ENCODE results near the gene TIMELESS. TPM values are rescaled to one million over a fixed set of nuclear protein-coding genes. Genes with fewer than 3 reads are reported as not detected.

TIMELESS gene
- polyA plus RNA-seq, 2 of the 4 experiments (the other 2 are of a cell fraction), result 17.6 to 60.1 TPM

DNA sequence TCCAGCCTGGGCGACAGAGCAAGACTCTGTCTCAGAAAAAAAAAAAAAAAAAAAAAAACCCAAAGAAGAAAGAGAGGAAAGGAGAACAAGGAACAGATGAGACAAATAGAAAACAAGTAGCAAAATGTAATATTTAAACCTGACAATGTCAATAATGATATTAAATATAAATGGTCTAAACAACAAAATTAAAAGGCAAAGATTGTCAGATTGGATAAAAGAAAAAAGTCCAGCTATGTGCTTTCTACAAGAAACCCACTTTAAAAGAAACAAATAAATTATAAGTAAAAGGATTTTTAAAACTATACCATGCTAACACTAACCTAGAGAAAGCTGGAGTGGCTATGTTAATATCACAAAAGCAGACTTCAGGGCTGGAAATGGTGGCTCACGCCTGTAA, 56.9 kb downstream of the TIMELESS start:
- FAIRE-seq, result no peak

DNA sequence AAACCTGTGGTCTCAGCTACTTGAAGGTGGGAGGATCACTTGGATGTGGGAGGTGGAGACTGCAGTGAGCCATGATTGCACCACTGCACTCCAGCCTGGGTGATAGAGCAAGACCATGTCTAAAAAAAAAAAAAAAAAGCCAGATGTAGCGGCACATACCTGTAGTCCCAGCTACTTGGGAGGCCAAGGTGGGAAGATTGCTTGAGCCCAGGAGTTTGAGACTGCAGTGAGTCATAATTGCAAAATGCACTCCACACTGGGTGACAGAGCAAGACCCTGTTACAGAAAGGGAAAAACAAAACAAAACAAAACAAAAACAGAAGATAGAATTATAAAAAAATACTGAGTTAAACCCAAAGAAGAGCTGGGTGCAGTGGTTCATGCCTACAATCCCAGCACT, 57.5 kb downstream of the TIMELESS start:
- TF ChIP-seq FOSL2 (IDR thresholded peaks at IDR 0.05), result no peak
- no peak for TF ChIP-seq FOSL2 (CRISPR knock-in tag; IDR thresholded peaks at IDR 0.05)
- TF ChIP-seq EHF (CRISPR knock-in tag; IDR thresholded peaks at IDR 0.05), result no peak
- TF ChIP-seq KDM1A (IDR thresholded peaks at IDR 0.05; ENCODE audit: low read depth), result no peak
- TF ChIP-seq ZFP36 (IDR thresholded peaks at IDR 0.05; ENCODE audit: borderline replicate concordance, partially characterized antibody), result no peak
- no peak for TF ChIP-seq TFCP2L1 (CRISPR knock-in tag; IDR thresholded peaks at IDR 0.05)
- ATAC-seq (no peak), DNase-seq (ENCODE audit: low read depth in 1 of 2, low spot score in 1 of 2) (no peak), FAIRE-seq (no peak)
- no peak overlapping the region for H3K4me3 ChIP-seq
- peaks cover 9% of the 10 kb centered on the region; the same call in 2 of the 3 replicates for H3K9me3 ChIP-seq
- no peak overlapping the region for H3K27ac ChIP-seq
- H3K4me2 ChIP-seq, result no peak overlapping the region
- ChIA-PET CTCF (interaction anchor here (0.8 to 1.3 kb wide), 2 partner anchors 9 to 91 kb away, joined by 3 to 4 read pairs; no protein-coding TSS in a partner anchor), POLR2A (no interaction called here)
- 93% methylated on average over 1 of the region's 1 CpG for whole genome bisulfite sequencing (ENCODE audit: missing lambda C conversion rate)
- H3K4me1 ChIP-seq, result no peaks in the 10 kb centered on the region

More for the DNA sequence above, 56.9 kb downstream of the TIMELESS start:
- Histone ChIP-seq H3K4me1 (no peaks in the 10 kb centered on the region), H3K9me3 (peaks cover 9% of the 10 kb centered on the region; the same call in 2 of the 3 replicates), H3K4me2 (no peak overlapping the region), H3K27ac (no peak overlapping the region), H3K4me3 (no peak overlapping the region)
- 63% methylated on average over 2 of the region's 2 CpGs for WGBS (ENCODE audit: missing lambda C conversion rate)
- ChIA-PET POLR2A (no interaction called here), CTCF (interaction anchor here (0.8 to 1.3 kb wide), 2 partner anchors 9 to 92 kb away, joined by 3 to 4 read pairs; no protein-coding TSS in a partner anchor)
- TF ChIP-seq SREBF2 (IDR thresholded peaks at IDR 0.05) (no peak), NFE2L2 (conservative IDR thresholded peaks at IDR 0.05; ENCODE audit: low read length) (no peak), FOXS1 (CRISPR knock-in tag; IDR thresholded peaks at IDR 0.05) (no peak), FOSL2 (IDR thresholded peaks at IDR 0.05) (no peak), FOSL2 (CRISPR knock-in tag; IDR thresholded peaks at IDR 0.05) (no peak), MYC (IDR thresholded peaks at IDR 0.05; ENCODE audit: borderline replicate concordance, low read length) (no peak), POLR2AphosphoS2 (conservative IDR thresholded peaks at IDR 0.05; ENCODE audit: low read length) (no peak)
- no peak for DNase-seq (ENCODE audit: low read depth in 1 of 2, low spot score in 1 of 2)
- ATAC-seq, result no peak

DNA sequence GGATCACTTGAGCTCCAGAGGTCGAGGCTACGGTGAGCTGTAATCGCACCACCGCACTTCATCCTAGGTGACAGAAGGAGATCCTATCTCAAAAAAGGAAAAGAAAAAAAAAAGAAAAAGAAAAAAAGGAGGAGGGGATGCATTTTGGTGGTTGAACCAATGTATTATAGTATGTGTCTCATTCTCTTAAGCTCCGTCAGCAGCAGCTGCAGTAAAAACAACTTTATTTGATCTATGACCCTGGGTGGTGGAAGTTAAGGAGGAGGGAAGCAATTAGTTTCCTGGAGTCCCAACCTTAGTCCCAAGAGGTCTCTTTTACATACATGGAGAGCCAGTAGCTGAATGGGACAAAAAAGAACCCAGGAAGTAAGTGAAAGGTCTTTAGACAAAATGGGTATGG, 59.8 kb downstream of the TIMELESS start:
- Histone ChIP-seq H3K9me3 (peaks cover 9% of the 10 kb centered on the region; the same call in 2 of the 3 replicates), H3K4me2 (no peak overlapping the region), H3K27ac (no peak overlapping the region), H3K4me1 (no peaks in the 10 kb centered on the region), H3K4me3 (no peak overlapping the region)
- TF ChIP-seq CEBPB (IDR thresholded peaks at IDR 0.05) (no peak), FOSB (CRISPR knock-in tag; IDR thresholded peaks at IDR 0.05) (no peak), HDAC2 (IDR thresholded peaks at IDR 0.05) (no peak), CBX2 (IDR thresholded peaks at IDR 0.05; ENCODE audit: borderline replicate concordance, low read depth) (no peak), PHF8 (IDR thresholded peaks at IDR 0.05; ENCODE audit: borderline replicate concordance, low read depth) (no peak), FOSL2 (IDR thresholded peaks at IDR 0.05) (no peak), FOSL2 (CRISPR knock-in tag; IDR thresholded peaks at IDR 0.05) (no peak), ZC3H11A (IDR thresholded peaks at IDR 0.05) (no peak)
- TF ChIP-seq, protein P1, sequence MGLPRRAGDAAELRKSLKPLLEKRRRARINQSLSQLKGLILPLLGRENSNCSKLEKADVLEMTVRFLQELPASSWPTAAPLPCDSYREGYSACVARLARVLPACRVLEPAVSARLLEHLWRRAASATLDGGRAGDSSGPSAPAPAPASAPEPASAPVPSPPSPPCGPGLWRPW (IDR thresholded peaks at IDR 0.05), result no peak
- TF ChIP-seq, protein P2, sequence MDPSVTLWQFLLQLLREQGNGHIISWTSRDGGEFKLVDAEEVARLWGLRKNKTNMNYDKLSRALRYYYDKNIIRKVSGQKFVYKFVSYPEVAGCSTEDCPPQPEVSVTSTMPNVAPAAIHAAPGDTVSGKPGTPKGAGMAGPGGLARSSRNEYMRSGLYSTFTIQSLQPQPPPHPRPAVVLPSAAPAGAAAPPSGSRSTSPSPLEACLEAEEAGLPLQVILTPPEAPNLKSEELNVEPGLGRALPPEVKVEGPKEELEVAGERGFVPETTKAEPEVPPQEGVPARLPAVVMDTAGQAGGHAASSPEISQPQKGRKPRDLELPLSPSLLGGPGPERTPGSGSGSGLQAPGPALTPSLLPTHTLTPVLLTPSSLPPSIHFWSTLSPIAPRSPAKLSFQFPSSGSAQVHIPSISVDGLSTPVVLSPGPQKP (IDR thresholded peaks at IDR 0.05; ENCODE audit: low read depth, low read length), result no peak
- TF ChIP-seq, protein P3, sequence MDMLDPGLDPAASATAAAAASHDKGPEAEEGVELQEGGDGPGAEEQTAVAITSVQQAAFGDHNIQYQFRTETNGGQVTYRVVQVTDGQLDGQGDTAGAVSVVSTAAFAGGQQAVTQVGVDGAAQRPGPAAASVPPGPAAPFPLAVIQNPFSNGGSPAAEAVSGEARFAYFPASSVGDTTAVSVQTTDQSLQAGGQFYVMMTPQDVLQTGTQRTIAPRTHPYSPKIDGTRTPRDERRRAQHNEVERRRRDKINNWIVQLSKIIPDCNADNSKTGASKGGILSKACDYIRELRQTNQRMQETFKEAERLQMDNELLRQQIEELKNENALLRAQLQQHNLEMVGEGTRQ (IDR thresholded peaks at IDR 0.05), result no peak
- ATAC-seq, result no peak
- no peak for DNase-seq (ENCODE audit: low read depth in 1 of 2, low spot score in 1 of 2)
- no peak for FAIRE-seq
- ChIA-PET CTCF (interaction anchor here (1.1 kb wide), 1 partner anchor 75 kb away, joined by 4 read pairs; no protein-coding TSS in a partner anchor), POLR2A (no interaction called here)
- WGBS (ENCODE audit: missing lambda C conversion rate), result 65% methylated on average over 5 of the region's 5 CpGs

Data from A549 (cell line).